ENCODE measurements around the gene LIMCH1. TPM values are rescaled to one million over a fixed set of nuclear protein-coding genes. Genes with fewer than 3 reads are reported as not detected.

Gene LIMCH1
- total RNA-seq, 1 donor from 2014 or later, result not detected

- Mint-ChIP-seq H3K27ac (no peak overlapping the region), H3K4me3 (no peak overlapping the region), H3K9me3 (no peaks in the 10 kb centered on the region), H3K36me3 (ENCODE audit: low read depth) (no peaks in the 10 kb centered on the region), H3K27me3 (peaks cover 3% of the 10 kb centered on the region), H3K4me1 (no peaks in the 10 kb centered on the region)
- intact Hi-C loops (cut with micrococcal nuclease), result loop anchor here (1.0 kb wide), 2 partner anchors 189 to 195 kb away; no protein-coding TSS in a partner anchor
- ChIA-PET POLR2A (no interaction called here), CTCF (no interaction called here)
- ATAC-seq (ENCODE audit: low read depth) (no peak), DNase-seq (no peak)
- TF ChIP-seq CTCF (IDR thresholded peaks at IDR 0.05), result no peak
These were observed 155.7 kb downstream of the LIMCH1 start for GRCh38 chr4:41693629-41694028.

GRCh38 chr4:41696131-41696530 is 158.2 kb downstream of the LIMCH1 start:
- intact Hi-C loops (cut with micrococcal nuclease), result no loop called here
- no peak for TF ChIP-seq CTCF (IDR thresholded peaks at IDR 0.05)
- no peaks in the 10 kb centered on the region for H3K4me1 Mint-ChIP-seq
- CTCF ChIA-PET, result no interaction called here
- H3K36me3 Mint-ChIP-seq (ENCODE audit: low read depth), result no peaks in the 10 kb centered on the region
- H3K9me3 Mint-ChIP-seq, result no peaks in the 10 kb centered on the region
- DNase-seq (no peak), ATAC-seq (ENCODE audit: low read depth) (no peak)
- POLR2A ChIA-PET, result no interaction called here
- no peak overlapping the region for H3K27ac Mint-ChIP-seq
- no peak overlapping the region for H3K4me3 Mint-ChIP-seq
- peaks cover 3% of the 10 kb centered on the region for H3K27me3 Mint-ChIP-seq

- ATAC-seq (ENCODE audit: low read depth) (no peak), DNase-seq (no peak)
- CTCF ChIA-PET, result no interaction called here
- no peaks in the 10 kb centered on the region for H3K4me1 Mint-ChIP-seq
- no peak for TF ChIP-seq CTCF (IDR thresholded peaks at IDR 0.05)
- no peaks in the 10 kb centered on the region for H3K9me3 Mint-ChIP-seq
- no peaks in the 10 kb centered on the region for H3K36me3 Mint-ChIP-seq (ENCODE audit: low read depth)
- intact Hi-C loops (cut with micrococcal nuclease), result no loop called here
- H3K4me3 Mint-ChIP-seq, result no peak overlapping the region
- no peak overlapping the region for H3K27ac Mint-ChIP-seq
- POLR2A ChIA-PET, result no interaction called here
- H3K27me3 Mint-ChIP-seq, result peaks cover 4% of the 10 kb centered on the region
These were observed 158.8 kb downstream of the LIMCH1 start for GRCh38 chr4:41696763-41697162.

- DNase-seq (no peak), ATAC-seq (ENCODE audit: low read depth) (no peak)
- Mint-ChIP-seq H3K27ac (no peak overlapping the region), H3K4me1 (no peaks in the 10 kb centered on the region), H3K36me3 (ENCODE audit: low read depth) (no peaks in the 10 kb centered on the region), H3K4me3 (no peak overlapping the region), H3K27me3 (peaks cover 19% of the 10 kb centered on the region), H3K9me3 (no peaks in the 10 kb centered on the region)
- intact Hi-C loops (cut with micrococcal nuclease), result no loop called here
- no peak for TF ChIP-seq CTCF (IDR thresholded peaks at IDR 0.05)
- CTCF ChIA-PET, result no interaction called here
- POLR2A ChIA-PET, result no interaction called here
These were observed 164.0 kb downstream of the LIMCH1 start for GRCh38 chr4:41701983-41702382.

- Mint-ChIP-seq H3K27ac (no peak overlapping the region), H3K4me3 (no peak overlapping the region), H3K27me3 (peaks cover 18% of the 10 kb centered on the region), H3K4me1 (no peaks in the 10 kb centered on the region), H3K9me3 (no peaks in the 10 kb centered on the region), H3K36me3 (ENCODE audit: low read depth) (no peaks in the 10 kb centered on the region)
- ATAC-seq (ENCODE audit: low read depth), result no peak
- intact Hi-C loops (cut with micrococcal nuclease), result no loop called here
- no peak for TF ChIP-seq CTCF (IDR thresholded peaks at IDR 0.05)
- ChIA-PET CTCF (no interaction called here), POLR2A (no interaction called here)
- no peak for DNase-seq
These were observed 164.8 kb downstream of the LIMCH1 start for GRCh38 chr4:41702770-41703169.
